Bronchial epithelial cell (primary cell): Measurements from ENCODE around the gene SOST. TPM values are rescaled to one million over a fixed set of nuclear protein-coding genes. Genes with fewer than 3 reads are reported as not detected.
A peak's percentile ranks its signal among the peaks of the same experiment; 100 is the strongest.

ENCODE experiments used
- DNase-seq: peaks from one replicate; pipeline ENCODE4 v3.0.0-alpha.2; 2010; ENCODE audit warnings: low read depth
- FAIRE-seq: peaks from 2 replicates; lab custom pipeline; 2011; peaks lifted over from hg19 to GRCh38; lab: Jason Lieb, UNC
- H3K27me3 ChIP-seq: 2 replicates; pipeline ENCODE4 v1.5.1; 2011; ENCODE audit warnings: low read length; ENCODE audit not compliant: control insufficient read depth, insufficient read depth
- H3K36me3 ChIP-seq: 2 replicates; pipeline ENCODE4 v1.5.1; 2011; ENCODE audit warnings: low read length; ENCODE audit not compliant: control insufficient read depth, insufficient read depth
- H3K4me3 ChIP-seq: 2 replicates; pipeline ENCODE4 v1.5.1; 2011; ENCODE audit warnings: mild to moderate bottlenecking, low read depth, low read length, control low read depth
- total RNA-seq: library from RNA; depleted of rRNA; stranded (reverse); fragments of >200 nt; gene quantifications from 2 replicates; pipeline ENCODE4 v1.2.1, GENCODE V29; 2014
- TF ChIP-seq, protein P1 (sequence below): IDR thresholded peaks from 2 replicates; pipeline ENCODE4 v1.5.1; 2011; ENCODE audit warnings: mild to moderate bottlenecking, moderate library complexity, low read length, control low read depth, inconsistent platforms; ENCODE audit not compliant: insufficient read depth, severe bottlenecking

SOST gene
- total RNA-seq, 1 donor from 2014 or later: not detected

DNA sequence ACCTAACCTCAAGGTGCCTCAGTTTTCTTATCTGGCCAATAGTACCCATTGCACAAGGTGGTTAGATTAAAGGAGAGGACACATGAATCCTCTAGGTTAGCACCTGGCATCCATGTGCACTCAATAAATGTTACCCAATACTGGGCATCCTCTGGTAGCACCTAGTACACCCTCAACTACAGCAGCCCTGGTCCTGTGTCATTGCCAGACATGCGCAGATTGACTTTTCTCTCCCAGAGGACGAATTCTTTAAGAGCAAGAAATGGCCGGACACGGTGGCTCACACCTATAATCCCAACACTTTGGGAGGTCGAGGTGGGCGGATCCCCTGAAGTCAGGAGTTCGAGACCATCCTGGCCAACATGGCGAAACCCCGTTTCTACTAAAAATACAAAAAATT lies 12.9 kb upstream of the SOST start:
- Histone ChIP-seq H3K4me3 (no peak overlapping the region), H3K36me3 (peaks cover 23% of the 10 kb centered on the region), H3K27me3 (no peaks in the 10 kb centered on the region)
- TF ChIP-seq, protein P1, sequence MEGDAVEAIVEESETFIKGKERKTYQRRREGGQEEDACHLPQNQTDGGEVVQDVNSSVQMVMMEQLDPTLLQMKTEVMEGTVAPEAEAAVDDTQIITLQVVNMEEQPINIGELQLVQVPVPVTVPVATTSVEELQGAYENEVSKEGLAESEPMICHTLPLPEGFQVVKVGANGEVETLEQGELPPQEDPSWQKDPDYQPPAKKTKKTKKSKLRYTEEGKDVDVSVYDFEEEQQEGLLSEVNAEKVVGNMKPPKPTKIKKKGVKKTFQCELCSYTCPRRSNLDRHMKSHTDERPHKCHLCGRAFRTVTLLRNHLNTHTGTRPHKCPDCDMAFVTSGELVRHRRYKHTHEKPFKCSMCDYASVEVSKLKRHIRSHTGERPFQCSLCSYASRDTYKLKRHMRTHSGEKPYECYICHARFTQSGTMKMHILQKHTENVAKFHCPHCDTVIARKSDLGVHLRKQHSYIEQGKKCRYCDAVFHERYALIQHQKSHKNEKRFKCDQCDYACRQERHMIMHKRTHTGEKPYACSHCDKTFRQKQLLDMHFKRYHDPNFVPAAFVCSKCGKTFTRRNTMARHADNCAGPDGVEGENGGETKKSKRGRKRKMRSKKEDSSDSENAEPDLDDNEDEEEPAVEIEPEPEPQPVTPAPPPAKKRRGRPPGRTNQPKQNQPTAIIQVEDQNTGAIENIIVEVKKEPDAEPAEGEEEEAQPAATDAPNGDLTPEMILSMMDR: no peak
- no peak for DNase-seq
- peak; percentile 76 for FAIRE-seq

DNA sequence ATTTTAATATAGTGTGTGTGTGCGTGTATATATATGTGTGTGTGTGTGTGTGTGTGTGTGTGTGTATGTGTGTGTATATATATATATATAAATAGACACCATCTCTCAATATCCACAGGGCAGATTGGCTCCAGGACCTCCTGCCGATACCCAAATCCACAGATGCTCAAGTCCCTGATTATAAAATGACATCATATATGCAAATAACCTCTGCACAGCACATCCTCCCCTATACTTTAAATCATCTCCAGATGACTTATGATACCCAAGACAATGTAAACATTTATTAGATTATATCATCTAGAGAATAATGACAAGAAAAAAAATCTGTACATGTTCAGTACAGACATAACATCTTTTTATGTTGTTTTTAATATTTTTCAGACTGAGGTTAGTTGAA lies 12.4 kb upstream of the SOST start:
- Histone ChIP-seq H3K36me3 (peaks cover 23% of the 10 kb centered on the region), H3K4me3 (no peak overlapping the region), H3K27me3 (no peaks in the 10 kb centered on the region)
- DNase-seq (no peak), FAIRE-seq (no peak)
- TF ChIP-seq, protein P1: no peak

DNA sequence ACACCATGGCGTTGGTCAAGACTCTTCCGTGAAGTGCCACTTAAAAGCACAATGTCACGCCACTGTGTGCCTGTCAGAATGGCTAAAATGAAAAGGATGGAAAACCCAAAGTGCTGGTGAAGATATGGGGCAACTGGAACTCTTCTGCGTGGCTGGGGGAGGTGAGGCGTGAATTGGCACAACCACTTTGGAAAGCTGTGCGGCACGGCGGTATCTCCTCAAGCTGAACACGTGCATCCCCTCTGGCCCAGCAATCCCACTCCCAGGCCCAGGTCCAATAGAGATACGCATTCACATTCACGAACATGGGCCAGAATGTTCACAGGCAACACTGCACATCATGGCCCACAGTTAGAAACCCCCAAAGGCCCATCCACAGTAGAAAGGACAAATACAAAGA lies 11.3 kb upstream of the SOST start:
- peak; percentile 18 for FAIRE-seq
- H3K36me3 ChIP-seq: peaks cover 21% of the 10 kb centered on the region
- TF ChIP-seq, protein P1: no peak
- no peaks in the 10 kb centered on the region for H3K27me3 ChIP-seq
- no peak overlapping the region for H3K4me3 ChIP-seq
- DNase-seq: no peak

DNA sequence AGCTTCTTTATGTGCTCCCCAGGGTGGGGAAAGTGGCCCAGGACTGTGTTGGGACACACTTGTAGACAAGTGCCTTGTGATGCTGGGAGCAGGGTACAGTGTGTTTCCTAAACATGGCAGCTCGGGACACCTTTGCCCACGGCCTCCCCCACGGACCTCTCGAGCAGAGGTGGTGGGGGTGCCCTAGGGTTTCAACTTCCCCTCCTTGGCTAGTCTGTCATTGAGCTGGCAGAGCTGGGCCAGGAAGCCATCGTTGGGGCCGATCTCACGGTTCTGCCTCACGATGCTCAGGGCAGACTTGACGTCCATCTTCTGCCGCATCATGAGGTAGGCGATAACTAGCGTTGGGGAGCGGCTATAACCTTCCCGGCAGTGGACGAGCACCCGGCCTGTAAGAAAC lies 10.8 kb upstream of the SOST start:
- DNase-seq: no peak
- TF ChIP-seq, protein P1: no peak
- no peak for FAIRE-seq
- Histone ChIP-seq H3K27me3 (no peaks in the 10 kb centered on the region), H3K36me3 (peaks cover 17% of the 10 kb centered on the region), H3K4me3 (no peak overlapping the region)

DNA sequence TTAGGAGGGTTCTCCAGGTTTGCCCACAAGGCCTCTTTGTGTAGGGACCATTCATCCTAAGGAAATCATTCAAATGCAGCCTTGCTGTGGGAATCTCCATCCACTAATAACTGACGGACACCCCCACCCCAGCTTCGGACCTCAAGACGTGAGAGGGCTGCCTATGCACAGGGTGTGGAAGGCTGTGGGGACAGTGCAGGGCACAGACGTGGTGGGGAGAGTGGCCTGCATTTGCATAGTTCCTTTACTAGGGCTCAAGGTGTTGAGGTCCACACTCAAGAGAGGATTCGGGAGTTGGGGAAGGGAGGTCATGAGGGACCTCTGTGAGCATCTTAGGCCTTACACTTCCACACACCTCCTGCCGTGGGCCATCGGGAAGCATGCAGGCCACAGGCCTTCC lies 10.4 kb upstream of the SOST start:
- Histone ChIP-seq H3K27me3 (no peaks in the 10 kb centered on the region), H3K36me3 (peaks cover 12% of the 10 kb centered on the region), H3K4me3 (no peak overlapping the region)
- no peak for FAIRE-seq
- TF ChIP-seq, protein P1: no peak
- DNase-seq: no peak

DNA sequence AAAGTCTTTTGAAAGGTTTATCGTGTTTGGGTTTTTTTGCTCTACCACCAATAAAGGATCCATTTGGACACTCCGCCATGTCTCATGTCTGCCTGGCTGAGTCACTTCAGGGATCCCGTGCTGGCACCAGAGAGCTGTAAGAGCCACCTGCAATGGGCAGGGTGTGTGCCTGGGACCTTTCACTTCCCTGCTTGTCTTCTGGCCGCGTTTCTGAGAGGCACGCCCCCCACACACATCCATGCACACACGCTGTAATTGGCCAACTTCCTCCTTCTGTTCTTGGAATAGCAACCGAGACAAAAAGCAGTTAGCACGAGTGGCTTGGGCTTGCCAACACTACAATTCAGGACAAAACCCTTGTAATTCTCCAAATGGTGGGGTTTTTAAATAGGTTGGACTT lies 9.8 kb upstream of the SOST start:
- TF ChIP-seq, protein P1: no peak

More for the DNA sequence above, 9.8 kb upstream of the SOST start:
- peaks cover 11% of the 10 kb centered on the region for H3K36me3 ChIP-seq
- H3K4me3 ChIP-seq: no peak overlapping the region
- no peaks in the 10 kb centered on the region for H3K27me3 ChIP-seq
- no peak for DNase-seq
- FAIRE-seq: no peak
